ENCODE data around the gene DCLK1. TPM values are rescaled to one million over a fixed set of nuclear protein-coding genes. Genes with fewer than 3 reads are reported as not detected.

The DCLK1 gene
- total and polyA plus RNA-seq, 8 donors: 10.5 to 20.5 (median 12.8) TPM

DNA sequence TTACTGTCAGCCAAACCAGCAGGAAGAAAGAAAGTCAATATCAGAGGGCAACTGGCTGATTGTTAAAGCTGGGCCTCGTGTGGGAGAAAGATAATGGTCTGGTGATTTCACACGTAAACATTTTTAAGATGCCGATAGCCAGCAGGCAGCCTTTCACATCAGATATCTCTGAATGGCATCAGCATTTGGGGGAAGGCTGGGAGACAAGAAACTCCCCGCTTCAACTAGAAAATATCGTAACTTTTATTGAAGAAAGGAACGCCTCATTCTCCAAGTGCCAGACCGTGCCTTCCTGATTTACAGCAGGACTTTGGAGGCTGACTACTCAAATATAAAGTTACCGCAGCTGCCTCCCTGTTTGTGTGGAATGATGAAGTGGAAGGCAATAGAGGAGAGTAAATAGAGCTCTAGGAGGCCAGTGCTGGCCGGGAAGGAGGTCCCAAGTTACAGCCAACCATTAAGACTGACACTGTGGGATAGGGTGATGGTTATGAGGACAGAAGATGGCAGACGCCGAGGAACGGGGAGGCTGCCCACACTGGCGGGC lies 370.4 kb downstream of the DCLK1 start:
- Histone ChIP-seq H3K4me1 (no peaks in the 10 kb centered on the region), H3K9me3 (no peaks in the 10 kb centered on the region), H3K36me3 (no peaks in the 10 kb centered on the region), H3K27ac (no peak overlapping the region), H3K27me3 (no peaks in the 10 kb centered on the region), H3K4me3 (no peak overlapping the region)
- ATAC-seq: no peak
- intact Hi-C loops (cut with DNase I): no loop called here
- DNase-seq: no peak
- TF ChIP-seq, protein P1, sequence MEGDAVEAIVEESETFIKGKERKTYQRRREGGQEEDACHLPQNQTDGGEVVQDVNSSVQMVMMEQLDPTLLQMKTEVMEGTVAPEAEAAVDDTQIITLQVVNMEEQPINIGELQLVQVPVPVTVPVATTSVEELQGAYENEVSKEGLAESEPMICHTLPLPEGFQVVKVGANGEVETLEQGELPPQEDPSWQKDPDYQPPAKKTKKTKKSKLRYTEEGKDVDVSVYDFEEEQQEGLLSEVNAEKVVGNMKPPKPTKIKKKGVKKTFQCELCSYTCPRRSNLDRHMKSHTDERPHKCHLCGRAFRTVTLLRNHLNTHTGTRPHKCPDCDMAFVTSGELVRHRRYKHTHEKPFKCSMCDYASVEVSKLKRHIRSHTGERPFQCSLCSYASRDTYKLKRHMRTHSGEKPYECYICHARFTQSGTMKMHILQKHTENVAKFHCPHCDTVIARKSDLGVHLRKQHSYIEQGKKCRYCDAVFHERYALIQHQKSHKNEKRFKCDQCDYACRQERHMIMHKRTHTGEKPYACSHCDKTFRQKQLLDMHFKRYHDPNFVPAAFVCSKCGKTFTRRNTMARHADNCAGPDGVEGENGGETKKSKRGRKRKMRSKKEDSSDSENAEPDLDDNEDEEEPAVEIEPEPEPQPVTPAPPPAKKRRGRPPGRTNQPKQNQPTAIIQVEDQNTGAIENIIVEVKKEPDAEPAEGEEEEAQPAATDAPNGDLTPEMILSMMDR (IDR thresholded peaks at IDR 0.05): no peak

DNA sequence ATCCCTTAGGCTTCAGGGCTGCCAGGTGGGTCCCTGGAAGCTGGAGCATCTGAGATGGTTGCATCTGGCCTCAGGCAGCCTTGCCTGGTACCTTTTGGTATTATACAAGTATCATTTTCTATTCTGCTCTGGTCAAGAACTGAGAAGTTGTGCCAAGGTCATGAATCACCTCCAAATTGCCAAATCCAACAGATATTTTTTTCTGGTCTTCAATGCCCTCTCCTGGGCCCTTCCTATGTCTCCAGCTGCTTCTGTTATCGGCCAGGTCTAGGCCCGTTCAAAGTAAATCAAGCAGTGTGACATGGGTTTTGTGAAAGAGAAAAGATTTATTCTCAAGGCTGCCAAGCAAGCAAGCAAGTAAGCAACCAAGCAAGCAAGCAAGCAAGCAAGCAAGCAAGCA lies 383.6 kb downstream of the DCLK1 start:
- DNase-seq (no peak), ATAC-seq (no peak)
- H3K36me3 ChIP-seq: no peaks in the 10 kb centered on the region
- no peaks in the 10 kb centered on the region for H3K27me3 ChIP-seq
- TF ChIP-seq, protein P1 (IDR thresholded peaks at IDR 0.05): no peak
- peaks cover 0 to 12% of the 10 kb centered on the region in 2 donors for H3K9me3 ChIP-seq
- no peak overlapping the region for H3K27ac ChIP-seq
- no peak overlapping the region for H3K4me3 ChIP-seq
- intact Hi-C loops (cut with DNase I): no loop called here
- H3K4me1 ChIP-seq: no peaks in the 10 kb centered on the region

DNA sequence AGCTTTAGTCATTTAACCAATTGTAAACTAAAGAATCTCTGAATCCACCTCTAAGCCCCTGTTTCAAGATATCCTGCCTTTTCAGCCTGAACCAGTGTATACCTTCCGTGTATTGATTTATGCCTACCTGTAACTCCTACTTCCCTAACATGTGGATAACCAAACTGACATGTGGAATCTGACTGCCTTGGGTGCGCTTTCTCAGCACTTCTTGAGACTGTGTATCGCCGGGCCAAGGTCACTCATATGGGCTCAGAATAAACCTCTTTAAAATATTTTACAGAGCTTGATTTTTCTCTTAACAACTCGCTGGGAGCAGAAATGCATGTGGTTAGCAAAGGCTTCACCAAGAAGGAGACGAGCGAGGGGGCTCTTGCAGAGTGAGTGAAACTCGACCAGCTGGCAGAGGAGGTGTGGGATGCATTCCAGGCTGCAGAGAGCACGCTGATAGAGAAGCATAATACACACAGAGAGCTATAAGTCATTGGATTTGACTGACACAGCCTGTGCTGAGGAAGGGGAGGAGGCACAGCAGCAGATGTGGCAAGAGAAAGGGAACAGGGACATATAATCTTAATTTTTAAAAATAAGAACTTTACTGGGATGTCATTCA lies 386.5 kb downstream of the DCLK1 start:
- ATAC-seq: no peak
- Histone ChIP-seq H3K27me3 (no peaks in the 10 kb centered on the region), H3K36me3 (no peaks in the 10 kb centered on the region), H3K27ac (no peak overlapping the region), H3K9me3 (peaks cover 0 to 7% of the 10 kb centered on the region in 2 donors), H3K4me3 (no peak overlapping the region), H3K4me1 (no peaks in the 10 kb centered on the region)
- TF ChIP-seq, protein P1 (IDR thresholded peaks at IDR 0.05): no peak
- intact Hi-C loops (cut with DNase I): no loop called here
- DNase-seq: peak in 1 of 4 donors; percentile 39

DNA sequence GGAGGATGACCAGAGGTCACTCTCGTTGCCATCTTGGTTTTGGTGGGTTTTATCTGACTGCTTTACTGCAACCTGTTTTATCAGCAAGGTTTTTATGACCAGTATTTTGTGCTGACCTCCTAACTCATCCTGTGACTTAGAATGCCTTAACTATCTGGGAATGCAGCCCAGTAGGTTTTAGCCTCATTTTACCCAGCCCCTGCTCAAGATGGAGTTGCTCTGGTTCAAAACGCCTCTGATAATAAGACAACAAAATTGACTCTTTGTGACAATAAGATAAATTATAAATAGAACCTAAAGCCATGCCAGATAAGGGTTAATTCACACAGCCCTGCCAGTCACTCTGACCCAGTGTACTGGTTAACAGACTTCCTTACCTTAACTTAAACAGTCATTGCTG lies 387.0 kb downstream of the DCLK1 start:
- ATAC-seq (no peak), DNase-seq (no peak)
- Histone ChIP-seq H3K4me3 (no peak overlapping the region), H3K36me3 (no peaks in the 10 kb centered on the region), H3K27ac (no peak overlapping the region), H3K4me1 (no peaks in the 10 kb centered on the region), H3K9me3 (peaks cover 0 to 3% of the 10 kb centered on the region in 2 donors), H3K27me3 (no peaks in the 10 kb centered on the region)
- TF ChIP-seq, protein P1 (IDR thresholded peaks at IDR 0.05): no peak
- intact Hi-C loops (cut with DNase I): no loop called here

DNA sequence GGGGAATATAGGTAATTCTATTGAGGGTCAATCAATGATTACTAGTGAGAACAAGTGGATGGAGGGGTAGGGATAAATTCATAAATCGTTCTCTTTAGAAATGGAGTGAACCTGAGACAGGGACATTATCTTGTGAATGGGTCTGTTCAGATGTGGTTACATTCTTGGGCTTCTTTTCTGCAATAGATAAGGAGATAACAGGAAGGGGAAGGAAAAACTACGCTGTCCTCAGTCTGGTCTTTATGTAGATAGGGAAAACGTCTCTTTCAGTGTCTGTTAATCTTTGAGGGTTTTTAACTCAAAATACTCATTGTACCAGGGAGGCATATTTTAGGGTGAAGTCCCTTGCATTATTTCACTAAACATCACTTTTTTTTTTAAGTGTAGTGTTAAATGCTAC lies 388.0 kb downstream of the DCLK1 start:
- TF ChIP-seq, protein P1 (IDR thresholded peaks at IDR 0.05): no peak
- Histone ChIP-seq H3K4me3 (no peak overlapping the region), H3K4me1 (no peaks in the 10 kb centered on the region), H3K9me3 (peaks cover 0 to 3% of the 10 kb centered on the region in 2 donors), H3K36me3 (no peaks in the 10 kb centered on the region), H3K27me3 (no peaks in the 10 kb centered on the region), H3K27ac (no peak overlapping the region)
- intact Hi-C loops (cut with DNase I): no loop called here
- DNase-seq (no peak), ATAC-seq (no peak)

Measured in left lung (tissue), 10 donors.